Stomach (tissue), 4 donors: ENCODE results near the gene OTOGL.

Experiments
- CTCF ChIP-seq, 7 experiments: fragments of 450-650 bp in 4 of 7; fragments of 200-600 bp in 3 of 7; sonication (generic) in 3 of 7; IDR thresholded peaks; one replicate each; pipeline ENCODE4 v1.5.1; 2016 to 2019; ENCODE audit warnings: antibody characterized with exemption in 7 of 7, control low read depth in 2 of 7, mild to moderate bottlenecking in 1 of 7
- EP300 ChIP-seq: sonication (generic); formaldehyde crosslinking; IDR thresholded peaks from one replicate; pipeline ENCODE4 v1.6.1; 2017; ENCODE audit warnings: antibody characterized with exemption
- POLR2A ChIP-seq, 4 donors: fragments of 450-650 bp; IDR thresholded peaks; one replicate each; pipeline ENCODE4 v1.6.1; 2016; ENCODE audit warnings: antibody characterized with exemption in 4 of 4, control low read depth in 2 of 4, mild to moderate bottlenecking in 1 of 4, moderate library complexity in 1 of 4
- POLR2AphosphoS5 ChIP-seq, 3 donors: sonication (generic); formaldehyde crosslinking; IDR thresholded peaks; one replicate each; pipeline ENCODE4 v1.6.1; 2016; ENCODE audit warnings: antibody characterized with exemption in 3 of 3

- TF ChIP-seq POLR2AphosphoS5 (IDR thresholded peaks at IDR 0.05) (no peak), CTCF (IDR thresholded peaks at IDR 0.05) (no peak), EP300 (no peak), POLR2A (IDR thresholded peaks at IDR 0.05) (no peak)
These were observed 66.4 kb downstream of the OTOGL start for GRCh38 chr12:80165746-80166145.
